Activated CD4-positive, alpha-beta T cell treated with anti-CD3 and anti-CD28 coated beads, Interleukin-2, amount 50 U/mL, for 24 hours (primary cell): ENCODE results near the gene GLRA3.
"Not testable (repeated sequence)": the region's sequence is repeated elsewhere in the genome, so short reads cannot be mapped to it uniquely, and the experiment has no call there.

Experiments used
- DNase-seq, 2 donors: peaks; one replicate each; pipeline ENCODE4 v3.0.0-alpha.2; 2020; ENCODE audit warnings: low read depth in 1 of 2, low spot score in 1 of 2

GLRA3 gene

DNA sequence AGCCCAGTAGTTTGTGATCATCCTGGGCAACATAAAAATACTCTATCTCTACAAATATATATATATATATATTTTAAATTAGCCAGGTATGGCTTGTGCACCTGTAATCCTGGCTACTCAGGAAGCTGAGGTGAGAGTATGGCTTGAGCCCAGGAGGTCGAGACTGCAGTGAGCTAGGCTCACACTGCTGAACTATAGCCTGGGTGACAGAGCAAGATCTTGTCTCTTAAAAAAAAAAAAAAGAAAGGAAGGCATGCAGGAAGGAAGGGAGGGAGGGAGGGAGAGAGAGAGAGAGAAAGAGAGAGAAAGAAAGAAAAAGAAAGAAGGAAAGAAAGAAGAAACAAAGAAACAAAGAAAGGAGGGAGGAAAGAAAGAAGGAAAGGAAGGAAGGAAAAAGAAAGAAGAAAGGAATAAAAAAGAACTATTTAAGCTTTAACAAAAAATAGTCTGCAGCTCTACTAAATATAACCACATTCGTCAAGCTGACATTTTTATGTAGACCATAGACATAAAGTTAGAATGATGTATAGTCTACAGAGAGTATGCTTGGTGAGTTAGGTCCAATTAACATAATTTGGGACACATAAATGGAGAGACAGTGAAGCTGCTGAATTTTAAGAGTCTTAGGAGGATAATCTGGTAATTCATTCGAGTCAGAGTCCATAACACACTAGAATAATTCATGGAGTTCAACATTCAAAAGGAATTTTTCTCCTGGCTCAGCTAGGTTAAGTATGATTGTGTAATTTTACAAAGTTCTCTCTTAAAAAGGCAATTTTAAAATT lies 111.9 kb downstream of the GLRA3 start:
- no peak for DNase-seq

DNA sequence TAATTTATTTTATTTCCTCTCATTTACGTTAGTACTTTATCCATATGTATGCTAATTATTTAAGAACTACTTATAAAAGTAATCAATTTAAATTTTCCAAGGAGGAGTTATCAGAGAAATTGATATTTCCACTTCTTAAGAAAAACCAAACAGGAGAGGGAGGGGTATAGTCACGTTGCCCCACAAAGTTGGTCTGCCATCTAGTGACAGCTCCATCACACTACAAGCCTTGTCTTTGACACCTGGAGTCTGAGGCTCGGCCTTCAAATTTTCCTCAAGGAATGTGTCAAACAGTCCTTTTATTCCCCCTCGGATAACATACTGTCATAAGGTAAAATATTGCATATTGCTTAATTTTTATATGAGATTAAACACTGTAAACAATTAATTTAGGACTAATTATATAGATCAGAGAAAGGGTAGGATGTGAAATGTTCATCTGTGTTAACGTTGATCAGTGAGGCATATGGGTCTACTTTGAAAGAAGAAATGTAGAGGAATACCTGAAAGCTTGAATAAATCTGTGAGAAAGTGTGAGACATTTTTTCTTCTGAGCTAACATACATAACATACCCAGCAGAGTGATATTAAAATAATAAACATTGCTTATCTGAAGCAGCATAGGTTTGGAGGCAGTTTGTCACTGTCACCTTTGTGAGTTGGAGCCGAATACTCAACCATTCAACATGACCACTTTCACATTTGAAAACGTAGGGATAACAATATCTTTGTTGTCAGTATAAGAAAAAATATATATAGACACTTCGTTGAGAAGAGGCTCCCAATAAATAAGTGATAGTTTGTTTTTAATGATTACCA lies 114.4 kb downstream of the GLRA3 start:
- no peak for DNase-seq

DNA sequence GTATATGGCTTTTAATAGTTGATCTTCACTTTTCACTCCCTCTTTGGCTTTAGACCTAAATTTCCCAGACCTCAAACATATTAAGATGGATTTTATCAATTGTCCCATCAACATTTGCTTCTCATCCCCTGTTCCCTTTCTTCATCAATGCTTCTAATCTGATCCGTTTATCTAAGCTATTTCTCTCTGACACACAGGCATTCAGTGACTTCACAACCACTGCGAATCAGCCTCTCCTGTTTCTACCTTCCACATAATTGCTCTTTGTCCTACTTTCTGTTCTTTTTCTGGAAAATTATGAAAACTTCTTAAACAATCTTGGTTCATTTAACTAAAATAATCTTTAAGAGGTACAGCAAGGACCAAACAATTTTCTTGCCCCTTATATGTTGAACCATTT lies 115.2 kb downstream of the GLRA3 start:
- no peak for DNase-seq

DNA sequence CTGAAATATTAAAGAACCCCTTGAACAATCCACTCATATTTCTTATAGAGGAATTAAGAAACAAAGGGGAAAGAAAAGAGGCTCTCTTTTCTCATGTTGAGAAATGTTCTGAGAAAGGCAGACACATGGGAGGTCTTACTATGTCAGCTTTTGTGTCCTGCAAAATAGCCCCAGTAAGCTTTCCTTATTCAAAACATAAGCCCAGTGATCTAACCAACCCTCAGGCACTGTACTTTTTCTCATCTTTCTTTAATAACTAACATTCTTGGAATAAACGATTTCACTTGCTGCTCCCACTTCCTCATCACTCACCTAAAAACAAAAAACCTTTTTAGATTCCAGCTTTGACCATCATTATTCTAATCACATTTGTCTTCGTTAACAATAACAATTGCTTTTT lies 115.9 kb downstream of the GLRA3 start:
- DNase-seq, result no peak

DNA sequence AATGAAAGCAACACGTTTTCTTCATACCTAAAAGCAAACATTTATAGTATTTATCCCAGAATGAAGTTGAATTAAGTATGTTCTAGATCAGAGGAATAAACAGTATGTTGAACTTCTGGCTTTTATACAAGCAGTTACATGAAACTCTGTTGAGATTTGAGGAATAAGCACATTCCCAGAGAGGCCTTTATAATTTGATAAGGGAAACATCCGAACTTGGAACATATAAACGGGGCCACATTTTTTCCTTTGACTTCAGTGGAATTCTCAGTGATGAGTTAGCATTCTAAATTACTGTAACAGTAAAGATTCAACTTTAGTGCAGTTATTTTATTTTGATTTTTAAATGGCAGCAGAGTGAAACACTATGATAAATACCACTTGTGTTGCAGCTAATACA lies 119.5 kb downstream of the GLRA3 start:
- no peak for DNase-seq

DNA sequence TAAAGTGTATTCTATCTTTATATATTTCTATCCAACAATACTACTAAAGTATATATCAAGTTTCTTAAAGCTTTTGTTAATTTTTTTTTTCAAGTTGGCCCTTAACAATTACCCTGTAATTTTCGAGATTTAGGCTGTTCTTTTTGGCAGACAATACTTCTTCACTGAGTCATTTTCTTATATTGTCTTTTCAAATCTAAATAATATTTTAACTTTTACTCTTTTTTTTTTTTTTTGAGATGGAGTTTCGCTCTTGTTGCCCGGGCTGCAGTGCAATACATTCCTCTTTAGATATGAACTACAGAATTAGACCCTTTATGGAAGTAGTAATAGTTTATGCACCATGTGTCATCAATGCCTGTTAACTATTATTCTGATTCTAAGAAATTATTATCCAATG lies 120.7 kb downstream of the GLRA3 start:
- no peak for DNase-seq

DNA sequence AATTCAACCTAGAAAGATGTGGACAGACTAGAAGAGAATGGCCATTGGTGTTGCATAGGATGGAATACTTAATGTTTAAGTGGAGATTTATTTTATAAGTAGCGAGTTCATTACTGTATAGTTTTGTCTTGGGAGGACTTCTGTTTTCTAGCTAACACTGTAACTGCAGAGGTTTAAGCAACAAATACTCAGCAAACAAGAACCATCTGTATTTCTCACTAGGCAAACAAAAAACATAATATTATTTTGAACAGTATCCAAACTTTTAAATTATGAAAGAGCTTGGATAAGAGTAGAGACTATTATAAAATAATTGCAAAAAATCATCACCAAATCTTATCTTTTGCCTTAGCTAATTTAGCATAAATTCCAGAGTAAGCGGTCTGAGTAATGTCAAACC lies 121.1 kb downstream of the GLRA3 start:
- DNase-seq, result no peak

DNA sequence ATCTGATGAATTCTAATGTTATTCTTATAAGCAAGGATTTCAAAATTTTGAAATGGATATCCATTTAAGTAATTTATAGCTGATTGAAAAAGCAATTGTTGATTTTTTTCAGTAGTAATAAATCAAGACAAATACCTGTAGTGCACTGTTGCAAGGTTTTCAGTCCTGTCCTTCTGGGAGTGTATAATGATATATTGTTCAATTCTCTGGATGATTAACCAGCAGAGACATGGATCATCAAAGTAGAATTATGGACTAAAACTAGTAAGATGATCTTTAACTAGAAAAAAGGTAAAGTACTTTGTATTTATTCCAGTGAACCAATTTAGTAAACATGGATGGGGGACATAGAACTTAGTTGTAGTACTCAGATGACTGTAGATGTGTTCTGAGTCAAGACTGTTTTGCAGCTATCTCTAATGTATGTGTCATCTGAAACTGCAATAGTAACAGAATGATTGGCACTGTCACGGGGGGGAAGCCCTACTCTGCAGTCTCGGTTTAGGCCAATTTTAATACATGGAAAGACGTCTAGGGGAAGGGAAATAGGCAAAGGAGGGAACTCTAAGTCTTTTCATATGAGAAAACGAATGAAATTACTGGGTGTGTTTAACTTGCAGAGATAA lies 121.9 kb downstream of the GLRA3 start:
- no peak for DNase-seq

DNA sequence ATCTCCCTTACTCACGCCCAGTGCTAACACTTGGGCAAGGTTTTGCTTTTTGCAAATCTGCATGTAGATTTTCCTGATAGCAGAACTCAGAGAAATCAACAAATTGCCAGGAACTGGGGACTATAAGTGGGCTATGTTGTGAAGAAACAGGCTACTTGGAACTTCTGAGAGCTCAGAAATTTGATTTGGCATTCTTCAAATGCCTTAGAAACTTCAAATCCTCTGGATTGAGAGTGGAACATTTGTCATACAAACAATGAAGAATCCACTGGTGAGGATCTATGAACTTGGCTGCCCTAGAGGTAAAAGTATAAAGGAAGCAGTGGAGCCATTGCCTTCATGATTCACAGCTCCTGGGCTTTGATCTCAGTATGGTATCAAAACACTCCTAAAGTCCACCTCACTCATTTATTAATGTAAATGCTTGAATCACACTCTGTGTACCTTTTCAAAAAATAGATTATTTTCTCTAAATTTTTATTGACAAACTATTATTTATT lies 126.0 kb downstream of the GLRA3 start:
- DNase-seq, result no peak

DNA sequence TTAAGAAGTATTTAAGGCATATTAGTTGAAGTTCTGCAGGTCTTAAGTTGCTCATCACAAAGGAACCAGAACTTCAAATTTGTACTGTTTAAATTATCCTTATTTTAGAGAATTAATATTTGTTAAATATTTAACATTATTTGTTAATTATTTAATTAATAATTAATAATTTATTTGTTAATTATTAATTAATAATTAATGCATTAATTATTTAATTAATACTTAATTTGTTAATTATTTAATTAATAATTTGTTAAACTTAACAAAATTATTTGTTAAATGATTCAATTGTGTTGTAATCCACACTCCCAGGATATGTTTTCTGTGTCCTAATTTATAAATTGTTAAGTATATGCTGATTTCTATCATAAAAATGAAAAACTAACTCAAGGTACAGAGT lies 129.4 kb downstream of the GLRA3 start:
- no peak for DNase-seq

DNA sequence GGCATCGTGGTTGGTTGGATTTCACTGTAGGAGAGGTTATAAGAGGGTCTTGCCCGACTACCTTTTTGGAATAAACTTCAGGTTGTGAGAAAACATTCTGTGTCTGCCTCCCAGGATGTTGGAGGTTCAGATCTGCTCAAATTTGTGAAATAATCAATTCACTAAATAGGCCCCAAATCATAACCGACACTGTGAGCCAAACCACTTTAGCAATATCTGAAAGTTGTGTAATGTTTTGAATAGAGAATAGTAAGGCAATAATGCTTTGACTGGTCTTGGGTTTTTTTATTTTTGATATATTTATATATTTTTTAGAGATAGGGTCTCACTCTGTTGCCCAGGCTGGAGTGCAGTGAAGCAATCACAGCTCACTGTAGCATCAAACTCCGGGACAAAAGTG lies 131.2 kb downstream of the GLRA3 start:
- no peak for DNase-seq

DNA sequence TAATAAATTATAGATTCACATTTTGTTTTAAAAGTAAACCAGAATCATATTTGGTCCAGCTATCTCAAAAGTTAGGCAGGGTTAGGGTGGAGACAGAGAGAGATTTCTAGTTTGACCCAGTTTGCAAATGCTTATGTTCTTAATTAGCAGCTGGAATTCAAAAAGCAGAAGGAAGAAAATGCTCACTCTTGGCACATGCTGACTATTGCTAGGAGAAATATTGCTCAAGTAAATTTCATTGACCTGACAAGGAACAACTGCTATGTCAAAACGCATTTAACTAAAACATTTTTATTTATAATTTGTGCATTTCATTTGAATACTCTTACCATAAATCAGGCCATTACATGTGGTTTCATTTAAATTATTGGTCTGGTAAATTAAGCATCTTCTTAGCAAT lies 131.8 kb downstream of the GLRA3 start:
- DNase-seq, result no peak

DNA sequence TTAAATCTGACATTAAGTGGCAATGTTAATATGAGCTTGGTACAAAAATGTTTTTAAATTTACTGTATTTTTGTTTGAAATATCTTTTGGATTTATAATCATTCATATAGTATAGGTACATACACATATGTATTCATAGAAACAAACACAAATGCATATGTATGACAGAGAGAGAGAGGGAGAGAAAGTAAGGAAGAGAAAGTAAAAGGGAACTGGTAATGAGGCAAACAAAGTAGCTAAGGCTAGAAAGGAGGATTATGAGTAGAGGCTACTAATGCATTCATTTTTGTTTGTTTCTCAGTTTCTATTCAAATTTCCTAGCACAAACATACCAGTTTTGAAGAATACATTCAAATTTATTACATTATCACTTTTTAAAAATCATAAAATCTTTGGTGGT lies 132.4 kb downstream of the GLRA3 start:
- DNase-seq, result no peak

DNA sequence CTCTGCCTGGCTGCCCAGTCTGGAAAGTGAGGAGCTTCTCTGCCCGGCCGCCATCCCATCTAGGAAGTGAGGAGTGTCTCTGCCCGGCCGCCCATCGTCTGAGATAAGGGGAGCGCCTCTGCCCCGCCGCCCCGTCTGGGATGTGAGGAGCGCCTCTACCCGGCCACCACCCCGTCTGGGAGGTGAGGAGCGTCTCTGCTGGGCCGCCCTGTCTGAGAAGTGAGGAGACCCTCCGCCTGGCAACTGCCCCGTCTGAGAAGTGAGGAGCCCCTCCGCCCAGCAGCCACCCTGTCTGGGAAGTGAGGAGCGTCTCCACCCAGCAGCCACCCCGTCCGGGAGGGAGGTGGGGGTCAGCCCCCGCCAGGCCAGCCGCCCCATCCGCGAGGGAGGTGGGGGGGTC lies 137.2 kb downstream of the GLRA3 start:
- DNase-seq, result not testable (repeated sequence)

DNA sequence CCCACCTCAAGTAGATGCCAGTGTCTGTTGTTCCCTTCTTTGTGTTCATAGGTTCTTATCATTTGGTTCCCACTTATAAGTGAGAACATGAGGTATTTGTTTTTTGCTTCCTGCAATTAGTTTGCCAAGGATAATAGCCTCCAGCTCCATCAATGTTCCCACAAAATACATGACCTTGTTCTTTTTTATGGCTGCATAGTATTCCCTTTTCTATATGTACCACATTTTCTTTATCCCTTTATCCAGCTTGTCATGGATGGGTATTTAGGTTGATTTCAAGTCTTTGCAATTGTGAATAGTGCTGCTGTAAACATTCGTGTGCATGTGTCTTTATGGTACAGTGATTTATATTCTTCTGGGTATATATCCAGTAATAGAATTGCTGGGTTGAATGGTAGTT lies 138.4 kb downstream of the GLRA3 start:
- DNase-seq, result no peak

DNA sequence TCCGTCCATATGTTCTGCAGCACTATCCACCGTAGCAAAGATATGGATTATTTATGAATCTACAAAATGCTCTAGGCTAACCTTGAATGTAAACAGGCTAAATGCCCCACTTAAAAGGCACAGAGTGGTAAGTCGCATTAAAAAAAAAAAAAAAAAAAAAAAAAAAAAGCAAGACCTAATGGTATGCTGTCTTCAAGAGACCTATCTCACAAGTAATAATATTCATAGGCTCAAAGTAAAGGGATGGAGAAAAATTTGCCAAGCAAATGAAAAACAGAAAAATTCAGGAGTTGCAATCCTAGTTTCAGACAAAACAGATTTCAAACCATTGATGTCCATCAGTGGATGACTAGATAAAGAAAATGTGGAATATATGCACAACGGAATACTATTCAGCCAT lies 139.4 kb downstream of the GLRA3 start:
- no peak for DNase-seq

DNA sequence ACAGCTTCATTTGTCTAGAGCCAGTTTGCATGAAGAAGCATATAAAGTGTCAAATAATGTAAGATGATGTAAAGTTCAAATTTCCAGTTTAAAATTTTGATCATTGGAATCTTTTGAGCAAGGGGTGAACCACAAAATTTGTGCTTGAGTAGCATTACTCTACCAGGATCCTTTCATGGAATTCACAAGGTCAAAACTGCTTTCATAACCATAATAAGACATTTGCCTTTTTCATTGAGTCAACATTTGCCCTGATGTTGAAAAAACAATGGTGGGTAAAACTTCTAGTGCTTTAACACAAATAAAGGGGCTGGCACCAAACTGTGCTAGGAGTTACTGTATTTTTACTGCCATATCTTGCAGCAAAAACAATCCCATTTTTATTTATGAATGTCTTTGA lies 142.2 kb downstream of the GLRA3 start:
- DNase-seq, result no peak

DNA sequence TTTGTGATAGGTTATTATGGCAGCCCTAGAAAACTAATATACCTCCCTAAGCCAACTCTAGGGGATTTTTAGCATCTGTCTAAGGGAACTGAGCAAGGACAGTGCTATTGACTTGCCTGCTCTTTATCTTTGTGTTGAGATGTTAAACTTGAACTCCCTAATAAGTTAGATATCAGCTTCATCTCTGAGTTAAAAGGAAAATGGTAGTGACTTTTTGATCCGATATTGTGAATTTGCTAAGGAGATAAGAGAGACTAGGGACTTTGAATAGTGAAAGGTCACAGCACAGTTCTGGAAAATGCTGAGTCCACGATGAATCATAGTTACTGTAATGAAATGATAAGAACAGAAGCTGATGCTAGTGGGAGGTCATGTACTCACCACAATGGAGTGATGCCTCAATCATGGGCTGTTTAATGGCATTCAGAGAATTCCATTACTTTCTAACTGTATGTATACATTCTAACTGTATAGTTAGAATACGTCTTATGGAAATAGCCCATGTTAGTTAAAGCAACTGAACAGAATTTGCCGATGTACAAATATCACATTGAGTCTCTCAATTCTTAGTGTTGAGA lies 147.2 kb downstream of the GLRA3 start:
- DNase-seq, result no peak

DNA sequence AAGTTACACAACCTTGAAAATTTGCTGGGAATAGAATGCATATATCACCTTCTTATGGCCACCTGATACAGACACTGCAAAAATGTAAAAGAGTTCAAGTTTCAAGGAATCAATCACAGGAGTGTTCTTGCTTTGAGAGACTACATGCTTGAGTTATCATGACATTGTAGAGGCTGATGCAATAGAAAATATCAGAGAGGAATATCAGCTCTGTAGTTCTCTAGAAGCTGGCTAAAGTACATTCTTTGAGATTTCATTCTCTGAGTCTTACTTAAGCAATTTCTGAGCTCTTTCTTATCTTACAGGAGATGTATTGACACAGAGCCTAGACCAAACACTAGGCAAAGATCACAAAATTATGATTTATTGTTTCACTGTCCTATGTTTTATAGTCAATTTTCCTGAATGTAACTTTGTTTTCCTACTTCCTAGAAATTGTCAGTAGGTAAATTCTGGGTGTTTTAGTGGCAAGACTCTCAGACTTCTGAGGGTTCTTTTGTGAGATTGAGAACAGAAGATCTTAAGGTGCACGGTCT lies 154.7 kb downstream of the GLRA3 start:
- no peak for DNase-seq

DNA sequence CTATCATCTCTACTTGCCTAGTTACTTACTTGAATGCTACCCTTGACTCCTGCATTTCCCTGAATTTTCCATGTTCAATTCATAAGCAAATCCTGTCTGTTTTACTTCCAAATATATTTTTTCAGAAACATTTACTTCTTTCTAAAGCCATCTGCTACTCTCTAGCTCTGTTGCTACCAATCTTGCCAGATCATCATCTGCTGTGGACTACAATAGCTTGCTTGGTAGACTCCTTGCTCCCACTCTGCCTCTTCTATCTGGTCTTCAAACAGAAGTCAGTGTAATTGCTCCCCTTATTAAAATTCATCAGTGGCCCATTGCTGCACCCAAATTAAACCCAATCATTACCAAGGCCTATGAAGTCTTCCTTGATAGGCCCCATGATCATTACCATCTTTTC lies 155.2 kb downstream of the GLRA3 start:
- DNase-seq, result no peak

DNA sequence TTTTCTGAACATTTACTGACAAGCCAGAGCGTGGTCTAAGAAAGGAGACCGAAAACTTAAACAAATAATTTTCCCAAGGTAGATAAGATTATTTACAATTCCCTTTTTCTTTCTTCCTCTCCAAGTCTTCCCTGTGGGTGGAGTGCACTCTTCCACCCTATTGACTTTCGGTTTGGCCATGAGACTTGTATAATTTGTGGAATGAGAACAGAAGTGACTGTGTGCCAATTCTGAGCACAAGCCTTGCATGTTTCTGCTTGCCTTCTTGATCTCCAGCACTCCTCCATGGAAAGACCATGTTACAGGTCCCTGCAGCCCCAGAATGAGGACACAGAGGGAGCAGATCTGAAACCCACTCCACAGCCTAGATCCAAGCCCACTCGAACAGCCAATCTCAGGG lies 156.8 kb downstream of the GLRA3 start:
- no peak for DNase-seq
